OCI-LY7 (cell line): ENCODE measurements around the gene TCAF2. TPM values are rescaled to one million over a fixed set of nuclear protein-coding genes. Genes with fewer than 3 reads are reported as not detected.
"Not testable (repeated sequence)": the region's sequence is repeated elsewhere in the genome, so short reads cannot be mapped to it uniquely, and the experiment has no call there.

ENCODE experiments used
- BruUV-seq: library from RNA; stranded (reverse); fragments of 400-500 nt; replicated peaks from 2 replicates; lab custom pipeline; 2021; lab: Mats Ljungman, UMichigan
- CTCF ChIA-PET: fragments of 300-600 bp; sonication (Branson Sonifier 250); formaldehyde crosslinking; loops from one replicate; lab custom pipeline; 2022; ENCODE audit warnings: antibody characterized with exemption; ENCODE audit not compliant: unreplicated experiment; lab: Charles Lee
- POLR2A ChIA-PET: fragments of 300-600 bp; sonication (Branson Sonifier 250); formaldehyde crosslinking; loops from one replicate; lab custom pipeline; 2022; ENCODE audit warnings: antibody characterized with exemption; lab: Charles Lee
- DNase-seq: peaks from one replicate; pipeline ENCODE4 v3.0.0-alpha.2; 2015; ENCODE audit warnings: low spot score
- H2AFZ ChIP-seq: fragments of 200-600 bp; sonication (generic), shearing (Covaris generic); 2 replicates; pipeline ENCODE4 v1.6.1; 2014; ENCODE audit warnings: mild to moderate bottlenecking, antibody characterized with exemption, low read length, moderate library complexity
- H3K27ac ChIP-seq: fragments of 200-600 bp; sonication (generic); 2 replicates; pipeline ENCODE4 v1.5.1; 2014; ENCODE audit warnings: mixed run types, low read depth, mild to moderate bottlenecking, moderate library complexity, low read length, inconsistent platforms; ENCODE audit not compliant: poor library complexity, severe bottlenecking
- H3K36me3 ChIP-seq: fragments of 200-600 bp; sonication (generic); 2 replicates; pipeline ENCODE4 v1.6.1; 2014; ENCODE audit warnings: mild to moderate bottlenecking, antibody characterized with exemption, low read length, moderate library complexity, mixed read lengths; ENCODE audit not compliant: insufficient read depth
- H3K4me1 ChIP-seq: fragments of 200-600 bp; sonication (generic); 2 replicates; pipeline ENCODE4 v1.5.1; 2014; ENCODE audit warnings: mild to moderate bottlenecking, low read length; ENCODE audit not compliant: insufficient read depth, poor library complexity, severe bottlenecking
- H3K4me2 ChIP-seq: fragments of 200-600 bp; sonication (generic); 2 replicates; pipeline ENCODE4 v1.6.1; 2014; ENCODE audit warnings: mild to moderate bottlenecking, low read length
- H3K4me3 ChIP-seq: fragments of 200-600 bp; sonication (generic); 2 replicates; pipeline ENCODE4 v1.5.1; 2014; ENCODE audit warnings: mild to moderate bottlenecking, low read depth, low read length; ENCODE audit not compliant: poor library complexity, severe bottlenecking
- H3K79me2 ChIP-seq: fragments of 200-600 bp; sonication (generic); 2 replicates; pipeline ENCODE4 v1.6.1; 2016; ENCODE audit warnings: low read depth, mild to moderate bottlenecking, low read length, moderate library complexity, mixed read lengths; ENCODE audit not compliant: insufficient read depth
- H3K9me2 ChIP-seq: fragments of 200-600 bp; sonication (generic); 2 replicates; pipeline ENCODE4 v1.6.1; 2016; ENCODE audit warnings: mild to moderate bottlenecking, low read length, mixed read lengths; ENCODE audit not compliant: insufficient read depth
- H3K9me3 ChIP-seq: fragments of 200-600 bp; sonication (generic); 2 replicates; pipeline ENCODE4 v1.6.1; 2014; ENCODE audit warnings: mild to moderate bottlenecking, mixed run types, low read length, mixed read lengths
- H4K20me1 ChIP-seq: fragments of 200-600 bp; sonication (generic); 2 replicates; pipeline ENCODE4 v1.6.1; 2014; ENCODE audit warnings: mild to moderate bottlenecking, antibody characterized with exemption, low read length, moderate library complexity, mixed read lengths; ENCODE audit not compliant: insufficient read depth
- intact Hi-C: fragments of 100-400 bp; cut with micrococcal nuclease; formaldehyde crosslinking; loops from one replicate; pipeline ENCODE4 v1.10.0; 2022; ENCODE audit not compliant: unreplicated experiment
- total RNA-seq, 2 experiments: library from RNA; depleted of rRNA in 1 of 2; stranded (reverse); fragments of >200 nt in 1 of 2; shearing (Covaris generic) in 1 of 2; gene quantifications; 2 replicates each; pipeline ENCODE4 v1.2.3, GENCODE V29; 2014 to 2022

Gene TCAF2
- total RNA-seq, 2 experiments from 2014 or later, result 0.27 to 0.50 TPM

- H3K79me2 ChIP-seq, H3K9me2 ChIP-seq, BruUV-seq, CTCF ChIA-PET, POLR2A ChIA-PET, H3K27ac ChIP-seq, H3K4me2 ChIP-seq, H3K4me1 ChIP-seq, H3K36me3 ChIP-seq, H3K9me3 ChIP-seq, H4K20me1 ChIP-seq, H3K4me3 ChIP-seq, H2AFZ ChIP-seq, intact Hi-C loops, DNase-seq: not testable (repeated sequence)
Observed at GRCh38 chr7:143606088-143606487, 14.7 kb upstream of the TCAF2 start.

GRCh38 chr7:143615545-143615944, 5.2 kb upstream of the TCAF2 start:
- H3K4me2 ChIP-seq, H4K20me1 ChIP-seq, H3K4me1 ChIP-seq, H3K36me3 ChIP-seq, H2AFZ ChIP-seq, BruUV-seq, H3K9me2 ChIP-seq, H3K27ac ChIP-seq, CTCF ChIA-PET, intact Hi-C loops, H3K9me3 ChIP-seq, H3K79me2 ChIP-seq, POLR2A ChIA-PET, DNase-seq, H3K4me3 ChIP-seq: not testable (repeated sequence)

- H3K9me2 ChIP-seq, H4K20me1 ChIP-seq, H3K79me2 ChIP-seq, H3K9me3 ChIP-seq, H3K36me3 ChIP-seq, POLR2A ChIA-PET, H3K4me3 ChIP-seq, DNase-seq, intact Hi-C loops, CTCF ChIA-PET, H2AFZ ChIP-seq, H3K27ac ChIP-seq, H3K4me2 ChIP-seq, BruUV-seq, H3K4me1 ChIP-seq: not testable (repeated sequence)
Observed at GRCh38 chr7:143617204-143617603, 3.6 kb upstream of the TCAF2 start.

- CTCF ChIA-PET, result not testable (repeated sequence)
Observed at GRCh38 chr7:143620058-143620457, 716 bp upstream of the TCAF2 start.

GRCh38 chr7:143621175-143621574, 401 bp downstream of the TCAF2 start:
- H3K4me1 ChIP-seq, intact Hi-C loops, H3K27ac ChIP-seq, H3K4me3 ChIP-seq, H3K4me2 ChIP-seq, H3K9me3 ChIP-seq, H4K20me1 ChIP-seq, CTCF ChIA-PET, POLR2A ChIA-PET, H3K36me3 ChIP-seq, BruUV-seq, H2AFZ ChIP-seq, H3K9me2 ChIP-seq, DNase-seq, H3K79me2 ChIP-seq: not testable (repeated sequence)

More at GRCh38 chr7:143620058-143620457, 716 bp upstream of the TCAF2 start:
- H3K79me2 ChIP-seq, H2AFZ ChIP-seq, DNase-seq, H4K20me1 ChIP-seq, H3K9me3 ChIP-seq, H3K4me1 ChIP-seq, POLR2A ChIA-PET, intact Hi-C loops, H3K9me2 ChIP-seq, BruUV-seq, H3K4me3 ChIP-seq, H3K36me3 ChIP-seq, H3K27ac ChIP-seq, H3K4me2 ChIP-seq: not testable (repeated sequence)

GRCh38 chr7:143622130-143622529, 1.4 kb downstream of the TCAF2 start:
- POLR2A ChIA-PET, CTCF ChIA-PET, H3K9me2 ChIP-seq, H3K4me3 ChIP-seq, H3K4me1 ChIP-seq, BruUV-seq, H3K79me2 ChIP-seq, H3K9me3 ChIP-seq, H3K36me3 ChIP-seq, DNase-seq, H3K4me2 ChIP-seq, H2AFZ ChIP-seq, intact Hi-C loops, H4K20me1 ChIP-seq, H3K27ac ChIP-seq: not testable (repeated sequence)

GRCh38 chr7:143630653-143631052, 9.9 kb downstream of the TCAF2 start:
- intact Hi-C loops, CTCF ChIA-PET: not testable (repeated sequence)

More at GRCh38 chr7:143630653-143631052, 9.9 kb downstream of the TCAF2 start:
- H3K4me3 ChIP-seq, H2AFZ ChIP-seq, H3K9me3 ChIP-seq, H3K27ac ChIP-seq, H3K4me2 ChIP-seq, H3K36me3 ChIP-seq, BruUV-seq, H3K9me2 ChIP-seq, H3K4me1 ChIP-seq, H3K79me2 ChIP-seq, DNase-seq, H4K20me1 ChIP-seq, POLR2A ChIA-PET: not testable (repeated sequence)
